ENCODE measurements around the gene PTGS1. TPM values are rescaled to one million over a fixed set of nuclear protein-coding genes. Genes with fewer than 3 reads are reported as not detected.
"Not testable (repeated sequence)": the region's sequence is repeated elsewhere in the genome, so short reads cannot be mapped to it uniquely, and the experiment has no call there.

Gene PTGS1
- total RNA-seq, 1 donor = 28.3 TPM

DNA sequence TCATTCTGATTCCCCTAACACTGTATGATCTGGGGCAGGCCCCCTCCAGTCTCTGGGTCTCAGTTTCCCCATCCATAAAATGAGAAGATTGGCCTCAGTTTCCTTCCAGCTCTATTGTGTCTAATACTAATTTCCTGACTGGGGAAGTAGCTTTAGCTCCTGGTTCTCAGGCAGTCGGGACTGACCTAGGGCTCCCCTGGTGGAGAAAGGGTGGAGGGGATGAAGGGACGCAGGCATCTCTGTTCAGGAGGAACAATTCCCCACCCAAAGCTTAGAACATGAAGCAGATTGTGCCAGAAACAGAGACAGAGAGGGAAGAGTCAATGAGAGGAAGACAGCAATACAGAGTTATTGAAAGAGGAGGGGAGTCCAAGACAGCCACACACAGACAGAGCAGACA is 14.2 kb upstream of the PTGS1 start:
- no peak overlapping the region for H3K4me3 ChIP-seq (ENCODE audit: low read length)
- H3K4me1 ChIP-seq (ENCODE audit: insufficient read depth, low read length) = peaks cover 13% of the 10 kb centered on the region
- H3K27me3 ChIP-seq (ENCODE audit: insufficient read depth, low read length) = no peaks in the 10 kb centered on the region
- no peaks in the 10 kb centered on the region for H3K9me3 ChIP-seq (ENCODE audit: low read depth, low read length)

DNA sequence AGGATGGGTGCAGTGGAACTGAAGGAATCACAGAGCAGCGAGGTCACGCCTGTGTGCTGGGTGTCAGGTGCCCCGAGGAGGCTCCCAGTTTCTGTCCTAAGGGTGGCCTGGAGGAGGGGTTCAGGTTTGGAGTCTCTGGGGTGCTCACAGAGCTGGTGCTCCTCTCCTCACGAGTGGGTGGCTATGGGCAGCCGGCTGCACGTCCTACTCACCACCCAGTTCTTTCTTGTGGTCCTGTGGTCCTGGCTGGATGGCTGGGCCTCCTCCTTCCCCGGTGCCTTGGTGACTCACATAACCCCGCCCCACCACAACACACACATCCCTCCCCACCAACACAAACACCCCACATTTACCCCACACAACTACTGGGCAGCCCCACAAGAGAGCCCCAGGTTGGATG is 9.9 kb upstream of the PTGS1 start:
- Histone ChIP-seq H3K9me3 (ENCODE audit: low read depth, low read length) (no peaks in the 10 kb centered on the region), H3K4me1 (ENCODE audit: insufficient read depth, low read length) (no peaks in the 10 kb centered on the region), H3K4me3 (ENCODE audit: low read length) (no peak overlapping the region), H3K27me3 (ENCODE audit: insufficient read depth, low read length) (no peaks in the 10 kb centered on the region)

- not testable (repeated sequence) for H3K27me3 ChIP-seq (ENCODE audit: insufficient read depth, low read length); H3K9me3 ChIP-seq (ENCODE audit: low read depth, low read length); H3K4me1 ChIP-seq (ENCODE audit: insufficient read depth, low read length); H3K4me3 ChIP-seq (ENCODE audit: low read length)
Observed at GRCh38 chr9:122363131-122363530, 7.7 kb upstream of the PTGS1 start.

DNA sequence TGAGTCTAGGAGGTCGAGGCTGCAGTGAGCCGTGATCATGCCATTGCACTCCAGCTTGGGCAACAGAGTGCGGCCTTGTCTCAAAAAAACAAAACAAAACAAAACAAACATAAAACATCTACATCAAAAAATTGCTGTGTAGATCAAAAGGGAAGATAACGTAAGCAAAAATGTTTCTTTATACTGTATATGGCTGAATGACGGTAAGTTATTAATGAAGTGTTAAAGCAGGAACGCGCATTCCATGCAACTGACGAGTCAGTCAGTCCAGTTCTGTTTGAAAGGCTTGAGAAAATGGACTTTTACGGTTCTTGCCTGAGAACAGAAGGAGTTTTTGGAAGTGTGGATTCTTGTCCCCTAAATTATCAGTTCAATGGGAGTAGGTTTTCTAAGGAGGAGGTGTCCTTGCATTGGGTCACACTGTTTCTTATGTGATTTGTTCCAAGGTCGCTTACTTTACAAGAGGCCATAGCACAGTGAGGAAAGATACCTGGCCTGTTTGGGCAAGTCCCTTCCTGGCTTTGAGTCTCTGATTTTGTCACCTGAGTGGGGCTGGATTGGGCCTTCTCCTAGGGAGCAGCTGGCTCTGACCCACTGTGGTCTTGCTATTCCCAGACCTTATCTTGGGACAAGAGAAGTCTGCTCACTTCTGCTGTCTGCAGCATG is 6.6 kb upstream of the PTGS1 start:
- Histone ChIP-seq H3K4me3 (ENCODE audit: low read length) (no peak overlapping the region), H3K4me1 (ENCODE audit: insufficient read depth, low read length) (no peaks in the 10 kb centered on the region)

GRCh38 chr9:122364783-122365150 is 6.1 kb upstream of the PTGS1 start:
- no peak overlapping the region for H3K4me3 ChIP-seq (ENCODE audit: low read length)
- no peaks in the 10 kb centered on the region for H3K27me3 ChIP-seq (ENCODE audit: insufficient read depth, low read length)
- H3K9me3 ChIP-seq (ENCODE audit: low read depth, low read length) = no peaks in the 10 kb centered on the region
- H3K4me1 ChIP-seq (ENCODE audit: insufficient read depth, low read length) = peaks cover under 1% of the 10 kb centered on the region

More for the DNA sequence above, 6.6 kb upstream of the PTGS1 start:
- Histone ChIP-seq H3K9me3 (ENCODE audit: low read depth, low read length) (no peaks in the 10 kb centered on the region), H3K27me3 (ENCODE audit: insufficient read depth, low read length) (no peaks in the 10 kb centered on the region)

GRCh38 chr9:122366074-122366660 is 4.7 kb upstream of the PTGS1 start:
- no peaks in the 10 kb centered on the region for H3K27me3 ChIP-seq (ENCODE audit: insufficient read depth, low read length)
- no peaks in the 10 kb centered on the region for H3K9me3 ChIP-seq (ENCODE audit: low read depth, low read length)
- H3K4me3 ChIP-seq (ENCODE audit: low read length) = no peak overlapping the region
- peaks cover 12% of the 10 kb centered on the region for H3K4me1 ChIP-seq (ENCODE audit: insufficient read depth, low read length)

DNA sequence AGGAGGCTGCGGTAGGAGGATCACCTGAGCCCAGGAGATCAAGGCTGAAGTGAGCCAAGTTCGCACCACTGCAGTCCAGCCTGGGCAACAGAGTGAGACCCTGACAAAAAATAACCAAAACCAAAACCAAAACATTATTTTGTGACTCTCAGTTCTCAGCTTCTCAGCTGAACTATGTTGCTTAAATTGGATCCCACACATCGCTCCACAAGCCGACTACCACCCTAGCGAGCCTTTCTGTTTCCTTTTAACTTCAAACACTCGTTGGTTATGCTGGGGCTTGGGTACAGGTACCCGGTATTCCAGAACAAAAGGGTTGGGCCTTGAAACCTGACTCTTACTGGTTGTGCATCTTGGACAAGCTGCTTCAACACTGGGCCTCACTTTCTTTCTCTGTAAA is 3.8 kb upstream of the PTGS1 start:
- no peaks in the 10 kb centered on the region for H3K9me3 ChIP-seq (ENCODE audit: low read depth, low read length)
- no peaks in the 10 kb centered on the region for H3K27me3 ChIP-seq (ENCODE audit: insufficient read depth, low read length)
- no peak overlapping the region for H3K4me3 ChIP-seq (ENCODE audit: low read length)
- H3K4me1 ChIP-seq (ENCODE audit: insufficient read depth, low read length) = peaks cover 20% of the 10 kb centered on the region

DNA sequence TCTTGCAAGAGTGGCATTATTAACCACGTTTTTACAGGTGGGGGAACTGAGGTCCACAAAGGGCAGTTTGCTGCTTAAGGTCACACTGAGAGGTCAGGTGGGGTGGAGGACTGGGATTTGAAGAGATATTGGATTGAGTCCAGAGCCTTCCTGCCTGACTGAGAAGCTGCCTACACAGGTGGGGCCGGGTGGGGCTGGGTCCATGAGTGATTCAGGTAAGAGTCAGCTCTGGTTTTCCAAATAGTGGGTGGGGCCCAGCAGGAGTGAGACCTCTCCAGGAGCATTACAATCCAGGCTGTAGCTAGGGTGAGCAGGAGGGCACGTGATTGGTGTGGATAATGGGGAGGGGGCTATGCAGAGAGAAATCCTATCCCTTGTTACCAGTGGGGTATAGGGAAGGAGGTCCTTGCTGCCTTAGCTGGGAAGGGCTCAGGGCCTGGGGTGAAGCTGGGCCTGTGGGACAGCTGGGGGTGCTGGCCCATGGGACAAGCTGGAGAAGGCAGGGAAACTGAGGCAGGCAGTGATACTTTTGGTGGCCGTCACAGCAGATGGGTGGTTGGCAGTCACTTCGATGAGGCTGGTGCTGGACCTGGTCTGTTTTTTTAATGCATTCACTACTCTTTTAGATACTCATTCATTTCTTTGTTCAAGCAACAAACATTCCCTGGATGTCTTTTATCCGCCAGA is 2.9 kb upstream of the PTGS1 start:
- Histone ChIP-seq H3K4me1 (ENCODE audit: insufficient read depth, low read length) (peaks cover 20% of the 10 kb centered on the region), H3K9me3 (ENCODE audit: low read depth, low read length) (no peaks in the 10 kb centered on the region), H3K27me3 (ENCODE audit: insufficient read depth, low read length) (no peaks in the 10 kb centered on the region), H3K4me3 (ENCODE audit: low read length) (no peak overlapping the region)

DNA sequence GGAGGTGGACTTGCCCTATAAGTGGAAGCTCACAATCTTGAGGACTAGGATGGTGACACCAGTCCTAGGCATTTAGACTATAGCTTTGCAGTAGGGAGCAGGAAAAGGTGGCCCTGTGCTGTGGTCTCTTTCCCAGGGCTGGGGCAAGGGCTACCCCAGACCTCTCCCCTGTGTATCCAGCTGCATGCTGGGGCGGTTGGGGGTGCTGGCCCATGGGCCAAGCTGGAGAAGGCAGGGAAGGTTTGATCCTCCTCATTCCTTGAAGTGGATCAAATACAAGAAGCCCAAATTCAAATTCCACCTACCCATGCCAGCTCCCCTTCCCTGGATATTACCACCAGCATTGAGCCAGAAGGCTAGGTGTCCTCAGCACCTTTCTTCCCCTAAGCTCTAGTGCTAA is 2.2 kb upstream of the PTGS1 start:
- H3K9me3 ChIP-seq (ENCODE audit: low read depth, low read length) = no peaks in the 10 kb centered on the region
- no peak overlapping the region for H3K4me3 ChIP-seq (ENCODE audit: low read length)
- peaks cover 20% of the 10 kb centered on the region for H3K4me1 ChIP-seq (ENCODE audit: insufficient read depth, low read length)
- H3K27me3 ChIP-seq (ENCODE audit: insufficient read depth, low read length) = no peaks in the 10 kb centered on the region

GRCh38 chr9:122370303-122370702 is 521 bp upstream of the PTGS1 start:
- H3K9me3 ChIP-seq (ENCODE audit: low read depth, low read length) = no peaks in the 10 kb centered on the region
- H3K4me1 ChIP-seq (ENCODE audit: insufficient read depth, low read length) = peaks cover 20% of the 10 kb centered on the region
- H3K4me3 ChIP-seq (ENCODE audit: low read length) = peak overlapping the region; percentile 45
- H3K27me3 ChIP-seq (ENCODE audit: insufficient read depth, low read length) = no peaks in the 10 kb centered on the region

GRCh38 chr9:122371846-122372245 is 1.0 kb downstream of the PTGS1 start:
- H3K27me3 ChIP-seq (ENCODE audit: insufficient read depth, low read length) = no peaks in the 10 kb centered on the region
- no peaks in the 10 kb centered on the region for H3K9me3 ChIP-seq (ENCODE audit: low read depth, low read length)
- peaks cover 31% of the 10 kb centered on the region for H3K4me1 ChIP-seq (ENCODE audit: insufficient read depth, low read length)
- no peak overlapping the region for H3K4me3 ChIP-seq (ENCODE audit: low read length)

GRCh38 chr9:122372856-122373845 is 2.3 kb downstream of the PTGS1 start:
- Histone ChIP-seq H3K27me3 (ENCODE audit: insufficient read depth, low read length) (no peaks in the 10 kb centered on the region), H3K4me3 (ENCODE audit: low read length) (no peak overlapping the region), H3K9me3 (ENCODE audit: low read depth, low read length) (no peaks in the 10 kb centered on the region), H3K4me1 (ENCODE audit: insufficient read depth, low read length) (peaks cover 34% of the 10 kb centered on the region)

- peaks cover 6% of the 10 kb centered on the region for H3K9me3 ChIP-seq (ENCODE audit: low read depth, low read length)
- H3K4me3 ChIP-seq (ENCODE audit: low read length) = no peak overlapping the region
- H3K27me3 ChIP-seq (ENCODE audit: insufficient read depth, low read length) = no peaks in the 10 kb centered on the region
- peaks cover 32% of the 10 kb centered on the region for H3K4me1 ChIP-seq (ENCODE audit: insufficient read depth, low read length)
Observed at GRCh38 chr9:122374885-122375420, 4.1 kb downstream of the PTGS1 start.

- no peak overlapping the region for H3K4me3 ChIP-seq (ENCODE audit: low read length)
- peaks cover 16% of the 10 kb centered on the region for H3K4me1 ChIP-seq (ENCODE audit: insufficient read depth, low read length)
- no peaks in the 10 kb centered on the region for H3K27me3 ChIP-seq (ENCODE audit: insufficient read depth, low read length)
- peaks cover 6% of the 10 kb centered on the region for H3K9me3 ChIP-seq (ENCODE audit: low read depth, low read length)
Observed at GRCh38 chr9:122376796-122377195, 6.0 kb downstream of the PTGS1 start.
